K562 (cell line): ENCODE results near the gene TBX19. TPM values are rescaled to one million over a fixed set of nuclear protein-coding genes. Genes with fewer than 3 reads are reported as not detected.

Experiments
- ATAC-seq: fragments of 200-7000 bp; cut with Tn5 transposase; 3 replicates; pipeline ENCODE4 v1.9.1; 2020; ENCODE audit warnings: moderate library complexity
- BruUV-seq: library from RNA; stranded (reverse); fragments of 400-500 nt; replicated peaks from 2 replicates; lab custom pipeline; 2021; lab: Mats Ljungman, UMichigan
- CTCF ChIA-PET: fragments of 300-600 bp; formaldehyde crosslinking; extraction: SDS; loops from one replicate; lab custom pipeline; 2021; ENCODE audit warnings: low intra/inter-chr PET ratio; lab: Yijun Ruan, JAX
- POLR2A ChIA-PET: fragments of 300-600, 350-650 bp; sonication (Branson Sonifier 250); formaldehyde crosslinking; extraction: SDS; loops from one replicate; lab custom pipeline; 2021; ENCODE audit warnings: antibody characterized with exemption, inconsistent platforms; lab: Yijun Ruan, JAX
- DNase-seq, 4 experiments: peaks; one replicate each; pipeline versions ENCODE4 v3.0.0 to v3.0.0-alpha.2; 2011 to 2018; ENCODE audit warnings: low spot score in 3 of 4, mixed read lengths in 3 of 4; ENCODE audit errors: extremely low read depth in 1 of 4
- FAIRE-seq: peaks from 2 replicates; lab custom pipeline; 2011; peaks lifted over from hg19 to GRCh38; lab: Jason Lieb, UNC
- H2AFZ ChIP-seq: 2 replicates; pipeline ENCODE4 v1.6.0; 2011; ENCODE audit warnings: low read depth, low read length, control low read depth, inconsistent platforms
- H3K27ac ChIP-seq: fragments of 200-600 bp; 3 replicates; pipeline ENCODE4 v1.8.0; 2011; ENCODE audit warnings: low read depth, mild to moderate bottlenecking, control low read depth, inconsistent platforms, low read length, moderate library complexity, mixed read lengths; ENCODE audit errors: extremely low read depth
- H3K27me3 ChIP-seq, 2 experiments: fragments of 300-600 bp in 1 of 2; 2 replicates in 1 of 2; 3 replicates in 1 of 2; pipeline versions ENCODE4 v1.6.0 to v1.8.0; 2011; ENCODE audit warnings: inconsistent platforms in 2 of 2, low read length in 2 of 2, mild to moderate bottlenecking in 1 of 2, mixed read lengths in 1 of 2, moderate library complexity in 1 of 2; ENCODE audit not compliant: control insufficient read depth in 2 of 2, insufficient read depth in 2 of 2
- H3K36me3 ChIP-seq: fragments of 300-600 bp; 3 replicates; pipeline ENCODE4 v1.8.0; 2011; ENCODE audit warnings: mild to moderate bottlenecking, low read length, inconsistent platforms; ENCODE audit not compliant: control insufficient read depth, insufficient read depth
- H3K4me1 ChIP-seq, 2 experiments: fragments of 200-600 bp in 1 of 2; replicated peaks in 1 of 2; 2 replicates in 1 of 2; 3 replicates in 1 of 2; pipeline versions ENCODE4 v1.5.1 to v1.8.0; 2011; ENCODE audit warnings: inconsistent platforms in 2 of 2, low read length in 2 of 2, mild to moderate bottlenecking in 1 of 2, mixed read lengths in 1 of 2, moderate library complexity in 1 of 2; ENCODE audit not compliant: control insufficient read depth in 2 of 2, insufficient read depth in 2 of 2
- H3K4me2 ChIP-seq: 2 replicates; pipeline ENCODE4 v1.6.1; 2011; ENCODE audit warnings: low read length, control low read depth, inconsistent platforms, mixed read lengths; ENCODE audit not compliant: insufficient read depth
- H3K4me3 ChIP-seq: fragments of 200-600 bp; sonication (generic), shearing (Covaris generic); 2 replicates; pipeline ENCODE4 v1.5.1; 2016; ENCODE audit warnings: control low read depth, inconsistent platforms
- H3K79me2 ChIP-seq: fragments of 200-600 bp; 3 replicates; pipeline ENCODE4 v1.8.0; 2011; ENCODE audit warnings: low read length, inconsistent platforms; ENCODE audit not compliant: control insufficient read depth, insufficient read depth
- H3K9ac ChIP-seq, 2 experiments: 2 replicates each; pipeline versions ENCODE4 v1.6.0 to v1.6.1; 2011; ENCODE audit warnings: low read depth in 2 of 2, low read length in 2 of 2, control low read depth in 1 of 2, inconsistent platforms in 1 of 2, mild to moderate bottlenecking in 1 of 2, mixed read lengths in 1 of 2; ENCODE audit not compliant: insufficient read depth in 1 of 2
- H3K9me1 ChIP-seq: one replicate; pipeline ENCODE4 v1.6.0; 2011; ENCODE audit warnings: inconsistent platforms, mild to moderate bottlenecking, low read length, moderate library complexity; ENCODE audit not compliant: control insufficient read depth, insufficient read depth
- H3K9me3 ChIP-seq: replicated peaks from 2 replicates; pipeline ENCODE4 v1.5.1; 2011; ENCODE audit warnings: low read depth, low read length, inconsistent platforms; ENCODE audit not compliant: control insufficient read depth, insufficient read depth
- H4K20me1 ChIP-seq: replicated peaks from 2 replicates; pipeline ENCODE4 v1.6.1; 2011; ENCODE audit warnings: low read length, inconsistent platforms, mixed read lengths; ENCODE audit not compliant: control insufficient read depth, insufficient read depth
- BRCA1 ChIP-seq, 2 experiments: fragments of 450-650 bp in 1 of 2; sonication (generic) in 1 of 2; formaldehyde crosslinking in 1 of 2; IDR thresholded peaks; 2 replicates each; pipeline versions ENCODE4 v1.5.0 to v1.6.1; 2017 to 2020; ENCODE audit warnings: mild to moderate bottlenecking in 1 of 2, missing genetic modification reagents in 1 of 2
- CTBP1 ChIP-seq: fragments of 450-650 bp; IDR thresholded peaks from 2 replicates; pipeline ENCODE4 v1.6.1; 2016; ENCODE audit warnings: borderline replicate concordance
- EP400 ChIP-seq: fragments of 450-650 bp; IDR thresholded peaks from 2 replicates; pipeline ENCODE4 v1.6.1; 2017; ENCODE audit warnings: antibody characterized with exemption, mild to moderate bottlenecking, moderate library complexity
- FOXM1 ChIP-seq, 2 experiments: fragments of 450-650 bp in 1 of 2; sonication (generic) in 1 of 2; formaldehyde crosslinking in 1 of 2; IDR thresholded peaks; 2 replicates each; pipeline versions ENCODE4 v1.6.1 to v1.9.0; 2017 to 2022; ENCODE audit warnings: low read depth in 2 of 2, mild to moderate bottlenecking in 2 of 2, missing genetic modification reagents in 1 of 2, moderate library complexity in 1 of 2
- HOMEZ ChIP-seq: fragments of 250-450 bp; sonication (Bioruptor Pico); IDR thresholded peaks from 2 replicates; pipeline ENCODE4 v1.4.0; 2020; ENCODE audit warnings: mild to moderate bottlenecking, moderate library complexity
- ID3 ChIP-seq, 2 experiments: fragments of 250-450 bp in 1 of 2; fragments of 450-650 bp in 1 of 2; sonication (Bioruptor Pico) in 1 of 2; IDR thresholded peaks; 2 replicates each; pipeline versions ENCODE4 v1.6.1 to v1.8.0; 2016 to 2021; ENCODE audit warnings: mild to moderate bottlenecking in 2 of 2, moderate library complexity in 2 of 2, missing compliant biosample characterization in 1 of 2, missing genetic modification characterization in 1 of 2
- MLLT1 ChIP-seq, 2 experiments: fragments of 450-650 bp; IDR thresholded peaks; 2 replicates each; pipeline ENCODE4 v1.6.1; 2016
- PCBP1 ChIP-seq: fragments of 200-400 bp; formaldehyde crosslinking; IDR thresholded peaks from 2 replicates; pipeline ENCODE4 v1.6.1; 2018; ENCODE audit warnings: mild to moderate bottlenecking, low read depth, low read length; ENCODE audit not compliant: poor library complexity, severe bottlenecking
- RBM17 ChIP-seq: fragments of 200-400 bp; formaldehyde crosslinking; IDR thresholded peaks from 2 replicates; pipeline ENCODE4 v1.6.1; 2017; ENCODE audit warnings: low read depth, mild to moderate bottlenecking, low read length, borderline replicate concordance
- SUPT5H ChIP-seq: fragments of 450-650 bp; IDR thresholded peaks from 2 replicates; pipeline ENCODE4 v1.6.1; 2016
- TBP ChIP-seq: optimal IDR thresholded peaks from 2 replicates; pipeline ENCODE3; 2011; ENCODE audit warnings: low read depth, low read length, improper control_type of control experiment
- WGBS: fragments of 100-300 bp; shearing (Covaris generic); methylation state at CpG from one replicate; pipeline ENCODE4 v1.1.6; 2016; ENCODE audit warnings: low coverage, mixed read lengths; ENCODE audit not compliant: insufficient coverage; ENCODE audit errors: missing lambda C conversion rate; 5-methylcytosine and 5-hydroxymethylcytosine counted together
- in situ Hi-C: fragments of 300-500 bp; cut with MboI; formaldehyde crosslinking; loops from 4 replicates; pipeline ENCODE4 v1.15.0; 2018; ENCODE audit warnings: inconsistent platforms, mixed read lengths
- intact Hi-C: fragments of 100-400 bp; cut with micrococcal nuclease; formaldehyde crosslinking; loops from 2 replicates; pipeline ENCODE4 v1.14.2; 2022
- polyA plus RNA-seq, 8 experiments: library from polyadenylated mRNA; depleted of rRNA in 4 of 8; stranded (reverse) in 5 of 8; unstranded in 3 of 8; fragments of >200 nt; fragmentation: Nextera tagmentation in 2 of 8; fragmentation: Illumina TruSeq in 1 of 8; extraction: Ambion mirVana in 2 of 8; extraction: Trizol in 1 of 8; gene quantifications; 2 replicates each; pipeline versions ENCODE4 v1.2.1 to v1.2.3, GENCODE V29; 2011 to 2014; ENCODE audit warnings: inconsistent platforms in 1 of 8, missing spikeins in 1 of 8
- total RNA-seq, 7 experiments: library from RNA; depleted of rRNA in 6 of 7; stranded (reverse); fragments of >200 nt in 6 of 7; fragmentation: Illumina TruSeq in 2 of 7; extraction: Trizol in 2 of 7; gene quantifications; 2 replicates each; pipeline versions ENCODE4 v1.2.1 to v1.2.3, GENCODE V29; 2011 to 2021; ENCODE audit warnings: low replicate concordance in 1 of 7

TBX19 gene
- total and polyA plus RNA-seq, 9 of the 15 experiments (the other 6 are each of a cell fraction or from before 2014, with no cell fraction given): 0.32 to 3.1 (median 0.95) TPM

- Histone ChIP-seq H3K79me2 (no peaks in the 10 kb centered on the region), H3K27ac (no peak overlapping the region), H3K9ac (no peak overlapping the region), H3K36me3 (no peaks in the 10 kb centered on the region), H2AFZ (no peak overlapping the region), H4K20me1 (no peaks in the 10 kb centered on the region), H3K4me1 (peaks cover 3 to 17% of the 10 kb centered on the region in 2 experiments; a peak in 4 of 5 replicates), H3K4me2 (no peak overlapping the region), H3K27me3 (no peaks in the 10 kb centered on the region), H3K9me3 (no peaks in the 10 kb centered on the region), H3K9me1 (no peaks in the 10 kb centered on the region)
- WGBS: 13% methylated on average over 4 of the region's 4 CpGs
- ChIA-PET CTCF (interaction anchor here (1.3 kb wide), 1 partner anchor 251 kb away, joined by 5 read pairs; no protein-coding TSS in a partner anchor), POLR2A (interaction anchor here (0.7 kb wide), 1 partner anchor 65 kb away, joined by 3 read pairs; no protein-coding TSS in a partner anchor)
- no peak for FAIRE-seq
- in situ Hi-C loops (loop anchor here (10.0 kb wide), 1 partner anchor 230 kb away; the partner anchor contains the start of gene XCL1), intact Hi-C loops (loop anchor here (5.0 to 10.0 kb wide), 3 partner anchors 228 to 500 kb away; no protein-coding TSS in a partner anchor)
- no peak for ATAC-seq
- BruUV-seq: no TSS peak
- no peak for DNase-seq
- TF ChIP-seq RBM17 (no peak), PCBP1 (no peak), TBP (no peak), CTBP1 (no peak)
- TF ChIP-seq, all 486 proteins: peak for 0
- H3K4me3 ChIP-seq: no peak overlapping the region
Measured at GRCh38 chr1:168344517-168344916, 63.8 kb downstream of the TBX19 start.

- no peak for ATAC-seq
- 0% methylated on average over 1 of the region's 1 CpG for WGBS
- no peaks in the 10 kb centered on the region for H3K27me3 ChIP-seq
- no peak overlapping the region for H3K27ac ChIP-seq
- in situ Hi-C loops: loop anchor here (10.0 kb wide), 1 partner anchor 229 kb away; the partner anchor contains the start of gene XCL1
- H4K20me1 ChIP-seq: no peaks in the 10 kb centered on the region
- no peak for DNase-seq
- no TSS peak for BruUV-seq
- H3K4me3 ChIP-seq: no peak overlapping the region
- no peak overlapping the region for H2AFZ ChIP-seq
- no peaks in the 10 kb centered on the region for H3K79me2 ChIP-seq
- H3K9me1 ChIP-seq: no peaks in the 10 kb centered on the region
- intact Hi-C loops: loop anchor here (10.0 kb wide), 1 partner anchor 499 kb away; no protein-coding TSS in a partner anchor
- FAIRE-seq: no peak
- peaks cover 3 to 13% of the 10 kb centered on the region in 2 experiments; a peak in 4 of 5 replicates for H3K4me1 ChIP-seq
- no peak overlapping the region for H3K4me2 ChIP-seq
- H3K9me3 ChIP-seq: no peaks in the 10 kb centered on the region
- ChIA-PET CTCF (no interaction called here), POLR2A (interaction anchor here (1.0 kb wide), 1 partner anchor 20 kb away, joined by 3 read pairs; no protein-coding TSS in a partner anchor)
- no peak overlapping the region for H3K9ac ChIP-seq
- no peaks in the 10 kb centered on the region for H3K36me3 ChIP-seq
- TF ChIP-seq SUPT5H (no peak), FOXM1 (IDR thresholded peaks at IDR 0.05; ENCODE audit: low read depth) (no peak), FOXM1 (CRISPR knock-in tag; IDR thresholded peaks at IDR 0.05; ENCODE audit: low read depth) (no peak), EP400 (no peak), HOMEZ (CRISPR knock-in tag) (no peak), MLLT1 (IDR thresholded peaks at IDR 0.05) (no peak), BRCA1 (IDR thresholded peaks at IDR 0.05) (no peak), BRCA1 (CRISPR knock-in tag; IDR thresholded peaks at IDR 0.05) (no peak), ID3 (CRISPR knock-in tag; IDR thresholded peaks at IDR 0.05) (no peak), ID3 (tag; IDR thresholded peaks at IDR 0.05) (no peak)
Measured at GRCh38 chr1:168345939-168346338, 65.3 kb downstream of the TBX19 start.
